SU-DHL-6 (cell line): ENCODE measurements around the gene PARP12.

Experiments
- CTCF ChIP-seq: fragments of 200-600 bp; sonication (generic); IDR thresholded peaks from one replicate; pipeline ENCODE4 v1.5.1; 2017; ENCODE audit warnings: antibody characterized with exemption, mild to moderate bottlenecking, low read length, moderate library complexity; ENCODE audit not compliant: insufficient read depth, poor library complexity, severe bottlenecking
- EZH2phosphoT487 ChIP-seq: fragments of 200-600 bp; sonication (generic), shearing (Covaris generic); conservative IDR thresholded peaks from 2 replicates; pipeline ENCODE4 v1.6.1; 2018; ENCODE audit warnings: mild to moderate bottlenecking, antibody characterized with exemption, low read length, moderate library complexity, mixed read lengths

GRCh38 chr7:140069298-140069949, 6.7 kb upstream of the PARP12 start:
- TF ChIP-seq CTCF (no peak), EZH2phosphoT487 (no peak)
